GM12873 (cell line): ENCODE measurements around the gene CAMKMT.

Experiments
- CTCF ChIP-seq: IDR thresholded peaks from 2 replicates; pipeline ENCODE4 v1.5.1; 2012; ENCODE audit warnings: low read depth, mild to moderate bottlenecking, moderate library complexity, low read length, control low read depth; ENCODE audit not compliant: insufficient read depth; ENCODE audit errors: missing control alignments

The CAMKMT gene

GRCh38 chr2:44789446-44789845, 427.7 kb downstream of the CAMKMT start:
- no peak for TF ChIP-seq CTCF

DNA sequence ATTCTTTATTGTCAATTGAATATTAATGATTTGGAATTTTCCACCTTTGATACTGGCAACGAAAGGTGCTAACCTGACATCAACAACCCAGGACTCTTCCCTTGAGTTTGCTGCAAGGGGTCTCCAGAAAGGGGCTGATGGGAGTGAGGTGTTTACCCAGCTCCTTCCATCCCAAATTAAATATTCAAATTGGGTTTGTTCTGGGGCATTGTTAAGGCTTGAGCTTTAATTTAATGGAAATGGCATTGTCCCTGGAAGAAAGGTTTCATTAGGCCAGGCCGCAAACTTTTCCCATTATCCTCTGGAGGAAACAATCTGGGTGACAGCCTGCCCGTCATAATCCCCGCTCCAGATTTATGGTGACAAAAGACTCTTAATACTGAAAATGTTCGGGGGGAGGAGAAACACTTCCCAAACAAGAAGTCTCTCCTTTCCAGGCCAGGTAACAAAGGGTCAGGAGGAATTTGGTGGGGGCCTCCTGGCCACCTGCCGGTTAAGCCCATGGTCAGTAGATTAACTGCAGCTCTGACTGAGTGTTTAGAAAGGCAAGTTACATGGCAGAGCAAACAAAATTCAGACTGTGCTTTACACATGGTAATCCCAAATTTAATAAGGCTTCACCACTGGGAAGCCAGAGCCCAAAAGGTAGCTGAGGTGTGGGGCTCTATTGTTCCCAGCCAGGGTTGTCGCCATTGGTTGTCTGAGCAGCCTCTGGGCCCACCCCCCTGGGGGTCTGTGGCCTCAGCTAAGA, 428.4 kb downstream of the CAMKMT start:
- TF ChIP-seq CTCF = no peak

GRCh38 chr2:44793322-44793870, 431.6 kb downstream of the CAMKMT start:
- no peak for TF ChIP-seq CTCF

DNA sequence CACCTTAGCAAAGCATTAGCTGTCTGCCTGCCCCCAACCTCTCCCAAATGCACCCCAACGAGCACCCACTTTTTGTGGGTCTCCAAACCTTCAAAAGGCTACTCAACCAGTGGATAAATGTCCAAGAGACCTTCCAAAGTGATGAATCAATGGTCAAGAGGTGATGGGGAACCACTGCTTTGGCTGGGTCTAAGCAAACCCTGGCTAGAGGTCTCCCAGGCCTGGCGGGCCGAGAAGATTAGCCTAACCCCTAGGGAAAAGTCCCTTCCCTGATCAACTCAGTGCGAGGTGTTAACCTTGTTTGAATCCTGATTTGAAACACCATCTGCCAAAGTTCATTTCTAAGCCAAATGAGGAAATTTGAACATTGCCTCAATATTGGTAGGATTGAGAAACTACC, 435.0 kb downstream of the CAMKMT start:
- TF ChIP-seq CTCF = no peak

GRCh38 chr2:44798139-44798659, 436.5 kb downstream of the CAMKMT start:
- no peak for TF ChIP-seq CTCF

DNA sequence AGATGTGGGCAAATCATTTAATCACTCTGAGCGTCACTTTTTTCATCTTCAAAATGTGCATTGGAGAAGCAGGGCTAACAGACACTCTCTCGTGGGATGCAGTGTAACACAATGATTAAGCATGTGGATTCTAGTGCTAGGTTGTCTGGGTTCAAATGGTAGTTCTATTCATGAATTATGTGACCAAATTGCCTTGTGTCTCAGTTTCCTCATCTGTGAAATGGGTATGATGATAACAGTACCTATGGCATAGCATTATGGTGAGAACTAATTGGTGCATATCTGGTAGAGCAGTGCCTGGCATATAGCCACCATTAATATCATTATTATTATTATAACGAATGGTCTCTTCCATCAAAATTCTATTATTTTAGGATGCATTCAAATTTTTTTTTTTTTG, 437.4 kb downstream of the CAMKMT start:
- no peak for TF ChIP-seq CTCF

DNA sequence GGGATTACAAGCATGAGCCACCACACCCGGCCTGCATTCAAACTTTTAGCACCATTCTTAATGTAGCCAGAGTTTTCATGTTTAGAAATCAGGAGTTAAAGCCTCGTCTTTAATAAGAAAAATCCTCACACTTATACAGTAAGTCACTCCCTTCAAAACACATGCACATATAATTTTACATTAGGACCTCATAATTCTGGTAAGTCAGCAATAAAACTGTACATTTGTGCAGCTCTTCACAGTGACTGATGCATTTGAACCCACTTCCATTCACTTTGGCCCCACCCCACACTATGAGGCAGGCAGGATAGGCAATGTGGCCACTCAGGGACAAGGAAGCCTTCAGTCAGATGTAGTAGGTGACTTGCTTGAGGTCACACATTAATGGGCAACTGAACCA, 438.0 kb downstream of the CAMKMT start:
- no peak for TF ChIP-seq CTCF
